KMS-11 (cell line): ENCODE measurements around the gene AP1B1.
"Not testable (repeated sequence)": the region's sequence is repeated elsewhere in the genome, so short reads cannot be mapped to it uniquely, and the experiment has no call there.

ENCODE experiments used
- H2AFZ ChIP-seq: fragments of 200-600 bp; sonication (generic); 2 replicates; pipeline ENCODE4 v1.6.1; 2016; ENCODE audit warnings: antibody characterized with exemption, mixed run types, low read depth
- H3K27ac ChIP-seq: fragments of 200-600 bp; sonication (generic); 2 replicates; pipeline ENCODE4 v1.6.1; 2016; ENCODE audit warnings: mild to moderate bottlenecking, mixed run types
- H3K27me3 ChIP-seq: fragments of 200-600 bp; sonication (generic); 2 replicates; pipeline ENCODE4 v1.6.1; 2017; ENCODE audit warnings: mild to moderate bottlenecking, low read depth, mixed run types, moderate library complexity; ENCODE audit not compliant: insufficient read depth
- H3K36me3 ChIP-seq: fragments of 200-600 bp; sonication (generic); 2 replicates; pipeline ENCODE4 v1.6.1; 2017; ENCODE audit warnings: mild to moderate bottlenecking, mixed run types; ENCODE audit not compliant: insufficient read depth
- H3K4me1 ChIP-seq: fragments of 200-600 bp; sonication (generic); 2 replicates; pipeline ENCODE4 v1.6.1; 2016; ENCODE audit warnings: mild to moderate bottlenecking, low read depth, mixed run types; ENCODE audit not compliant: poor library complexity, severe bottlenecking
- H3K4me2 ChIP-seq: fragments of 200-600 bp; sonication (generic); 2 replicates; pipeline ENCODE4 v1.7.0; 2016; ENCODE audit warnings: mild to moderate bottlenecking, mixed run types
- H3K4me3 ChIP-seq: fragments of 200-600 bp; sonication (generic); IDR thresholded peaks from 2 replicates; pipeline ENCODE4 v1.6.1; 2017; ENCODE audit warnings: low read depth, low read length, mixed read lengths; ENCODE audit not compliant: insufficient read depth
- H3K79me2 ChIP-seq: fragments of 200-600 bp; sonication (generic); 2 replicates; pipeline ENCODE4 v1.6.1; 2016; ENCODE audit warnings: low read depth, mixed run types; ENCODE audit not compliant: insufficient read depth
- H3K9ac ChIP-seq: fragments of 200-600 bp; sonication (generic); 2 replicates; pipeline ENCODE4 v1.6.1; 2016; ENCODE audit warnings: mild to moderate bottlenecking, mixed run types
- H4K20me1 ChIP-seq: fragments of 200-600 bp; sonication (generic); 2 replicates; pipeline ENCODE4 v1.6.1; 2016; ENCODE audit warnings: mild to moderate bottlenecking, mixed run types; ENCODE audit not compliant: insufficient read depth
- TF ChIP-seq, protein P1 (sequence below): fragments of 200-600 bp; sonication (generic); conservative IDR thresholded peaks from 2 replicates; pipeline ENCODE4 v1.6.1; 2017; ENCODE audit warnings: low read depth, mild to moderate bottlenecking, antibody characterized with exemption, low read length, moderate library complexity, mixed read lengths

AP1B1 gene

DNA sequence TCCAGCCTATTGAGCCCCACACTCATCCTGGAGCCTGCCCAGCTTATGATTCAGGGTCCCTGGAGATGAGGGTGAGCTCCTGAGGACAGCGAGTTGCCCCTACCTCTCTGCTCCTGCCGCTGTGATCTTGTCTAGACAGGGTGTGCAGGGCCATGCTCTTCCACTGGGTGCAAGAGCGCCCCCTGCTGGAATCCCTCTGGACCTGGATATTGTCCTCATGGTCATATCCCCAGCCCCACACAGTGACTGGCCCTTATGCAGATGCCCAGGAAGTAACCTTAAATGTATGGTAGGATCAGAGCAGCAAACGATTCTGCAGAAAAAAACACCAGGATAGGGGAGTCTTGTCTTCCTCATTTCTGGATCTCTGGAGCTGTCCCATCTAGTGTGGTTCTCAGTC, 24.4 kb upstream of the AP1B1 start:
- TF ChIP-seq, protein P1, sequence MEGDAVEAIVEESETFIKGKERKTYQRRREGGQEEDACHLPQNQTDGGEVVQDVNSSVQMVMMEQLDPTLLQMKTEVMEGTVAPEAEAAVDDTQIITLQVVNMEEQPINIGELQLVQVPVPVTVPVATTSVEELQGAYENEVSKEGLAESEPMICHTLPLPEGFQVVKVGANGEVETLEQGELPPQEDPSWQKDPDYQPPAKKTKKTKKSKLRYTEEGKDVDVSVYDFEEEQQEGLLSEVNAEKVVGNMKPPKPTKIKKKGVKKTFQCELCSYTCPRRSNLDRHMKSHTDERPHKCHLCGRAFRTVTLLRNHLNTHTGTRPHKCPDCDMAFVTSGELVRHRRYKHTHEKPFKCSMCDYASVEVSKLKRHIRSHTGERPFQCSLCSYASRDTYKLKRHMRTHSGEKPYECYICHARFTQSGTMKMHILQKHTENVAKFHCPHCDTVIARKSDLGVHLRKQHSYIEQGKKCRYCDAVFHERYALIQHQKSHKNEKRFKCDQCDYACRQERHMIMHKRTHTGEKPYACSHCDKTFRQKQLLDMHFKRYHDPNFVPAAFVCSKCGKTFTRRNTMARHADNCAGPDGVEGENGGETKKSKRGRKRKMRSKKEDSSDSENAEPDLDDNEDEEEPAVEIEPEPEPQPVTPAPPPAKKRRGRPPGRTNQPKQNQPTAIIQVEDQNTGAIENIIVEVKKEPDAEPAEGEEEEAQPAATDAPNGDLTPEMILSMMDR = peak; percentile 66
- not testable (repeated sequence) for H3K4me2 ChIP-seq, H3K27ac ChIP-seq, H4K20me1 ChIP-seq, H3K27me3 ChIP-seq, H3K79me2 ChIP-seq, H3K4me3 ChIP-seq, H3K9ac ChIP-seq, H2AFZ ChIP-seq, H3K36me3 ChIP-seq
- H3K4me1 ChIP-seq = peaks cover 16% of the 10 kb centered on the region

DNA sequence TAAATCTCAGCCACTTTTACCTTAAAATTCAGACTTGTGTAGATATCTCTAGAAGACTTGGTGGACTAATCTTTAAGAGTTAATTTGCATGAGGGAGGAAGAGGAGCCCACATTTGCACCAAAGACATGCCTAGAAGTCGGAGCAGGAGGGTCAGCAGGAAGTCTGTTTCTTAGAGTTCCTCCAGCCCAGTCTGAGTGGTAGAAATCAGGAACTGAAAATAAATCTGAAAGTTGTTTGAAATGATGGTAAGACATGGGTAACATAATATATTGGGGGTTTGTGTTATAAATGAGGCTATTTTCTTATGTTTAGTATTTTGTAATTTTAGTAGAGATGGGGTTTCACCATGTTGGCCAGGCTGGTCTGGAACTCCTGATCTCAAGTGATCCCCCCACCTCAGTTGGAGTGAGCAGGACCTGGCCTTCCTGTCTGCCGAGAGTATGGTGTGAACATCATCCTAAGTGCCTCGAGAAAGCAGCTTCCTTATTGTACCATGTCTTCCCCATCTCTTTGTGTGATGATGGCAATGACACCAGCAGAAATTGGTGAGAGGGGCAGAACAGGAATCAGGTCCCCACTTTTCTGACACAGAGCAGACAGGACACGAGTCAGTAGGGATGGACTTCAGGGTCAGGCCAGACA, 23.3 kb upstream of the AP1B1 start:
- H2AFZ ChIP-seq, H3K36me3 ChIP-seq, H3K9ac ChIP-seq, H4K20me1 ChIP-seq, H3K27me3 ChIP-seq, H3K4me2 ChIP-seq, H3K4me3 ChIP-seq, H3K79me2 ChIP-seq, H3K27ac ChIP-seq: not testable (repeated sequence)
- H3K4me1 ChIP-seq = peaks cover 16% of the 10 kb centered on the region

DNA sequence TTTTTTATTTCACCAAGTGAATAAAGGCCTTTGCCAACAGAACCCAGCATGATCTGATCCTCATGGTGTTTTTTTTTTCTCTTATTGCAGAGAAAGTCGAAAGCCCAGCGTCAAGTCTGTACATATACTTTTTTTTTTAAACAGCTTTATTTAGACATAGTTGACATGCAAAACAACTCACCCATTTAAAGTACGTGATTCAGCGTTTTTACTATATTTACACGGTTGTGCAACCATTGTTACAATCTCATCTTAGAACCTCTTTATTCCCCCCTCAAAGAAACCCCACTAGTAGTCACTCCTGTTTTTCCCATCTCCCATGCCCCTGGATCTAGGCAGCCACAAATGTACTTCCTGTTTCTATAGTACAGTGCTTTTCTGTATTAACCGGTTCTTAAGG, 20.6 kb upstream of the AP1B1 start:
- H3K27ac ChIP-seq = no peak overlapping the region
- TF ChIP-seq, protein P1 = no peak
- no peaks in the 10 kb centered on the region for H3K79me2 ChIP-seq
- no peaks in the 10 kb centered on the region for H3K36me3 ChIP-seq
- H3K4me2 ChIP-seq = no peak overlapping the region
- no peak overlapping the region for H2AFZ ChIP-seq
- no peak overlapping the region for H3K9ac ChIP-seq
- H3K4me3 ChIP-seq = no peak overlapping the region
- no peaks in the 10 kb centered on the region for H4K20me1 ChIP-seq
- H3K4me1 ChIP-seq = peaks cover 4% of the 10 kb centered on the region
- H3K27me3 ChIP-seq = no peaks in the 10 kb centered on the region

DNA sequence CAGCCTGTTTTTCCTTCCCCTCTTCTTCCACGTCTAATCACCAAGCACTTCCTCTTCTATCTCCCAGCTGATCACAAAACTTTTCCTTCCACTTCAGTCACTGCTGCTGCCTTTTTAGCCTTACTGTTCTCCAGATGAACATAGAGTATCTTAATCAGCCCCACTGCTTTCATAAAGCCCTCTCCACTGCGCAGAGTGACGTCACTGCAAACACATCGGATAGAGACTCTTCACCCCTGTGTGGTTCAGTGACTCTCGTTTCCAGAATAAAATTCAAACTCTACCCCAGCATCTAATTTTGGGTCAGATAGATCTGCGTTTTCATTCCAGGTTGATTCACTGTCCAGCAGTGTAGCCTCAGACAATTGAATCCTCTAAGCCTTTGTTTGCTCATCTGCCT, 13.2 kb upstream of the AP1B1 start:
- H3K4me3 ChIP-seq, H3K4me2 ChIP-seq, H3K79me2 ChIP-seq, H3K36me3 ChIP-seq, H4K20me1 ChIP-seq, H3K27me3 ChIP-seq, H2AFZ ChIP-seq, H3K9ac ChIP-seq, H3K4me1 ChIP-seq, H3K27ac ChIP-seq: not testable (repeated sequence)

DNA sequence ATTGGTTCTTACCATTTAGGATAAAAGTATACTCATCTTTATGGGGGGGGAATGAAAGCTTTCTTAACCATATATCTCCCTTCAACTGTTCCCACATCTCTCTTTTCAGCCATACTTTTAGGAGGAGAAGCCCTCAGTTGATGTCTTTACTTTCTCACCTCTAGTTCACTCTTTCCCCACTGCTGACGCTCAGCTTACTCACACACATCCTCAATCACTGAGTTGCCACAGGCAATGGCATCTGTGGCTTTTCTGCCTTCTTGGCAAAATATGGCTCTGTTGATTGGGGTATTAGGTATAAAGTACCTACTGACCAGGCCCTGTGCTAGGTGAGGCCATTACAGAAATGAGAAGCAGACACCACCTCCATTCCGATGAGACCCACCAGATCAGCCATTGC, 12.2 kb upstream of the AP1B1 start:
- Histone ChIP-seq H3K4me3 (no peak overlapping the region), H3K79me2 (no peaks in the 10 kb centered on the region), H3K4me2 (no peak overlapping the region), H3K4me1 (no peaks in the 10 kb centered on the region), H2AFZ (no peak overlapping the region), H3K9ac (no peak overlapping the region), H3K27ac (no peak overlapping the region), H3K27me3 (no peaks in the 10 kb centered on the region), H3K36me3 (no peaks in the 10 kb centered on the region), H4K20me1 (no peaks in the 10 kb centered on the region)
- TF ChIP-seq, protein P1 = no peak
